Endothelial cell of umbilical vein (primary cell): ENCODE data around the gene EHMT1. TPM values are rescaled to one million over a fixed set of nuclear protein-coding genes. Genes with fewer than 3 reads are reported as not detected.

ENCODE experiments used
- BruUV-seq: library from RNA; stranded (reverse); fragments of 400-500 nt; replicated peaks from 2 replicates; lab custom pipeline; 2021; lab: Mats Ljungman, UMichigan
- CTCF ChIA-PET: fragments of 300-600, 350-600 bp; sonication (Branson Sonifier 250); formaldehyde crosslinking; loops from one replicate; lab custom pipeline; 2021; ENCODE audit warnings: antibody characterized with exemption, inconsistent platforms; lab: Charles Lee
- POLR2A ChIA-PET: fragments of 300-600, 350-600 bp; sonication (Branson Sonifier 250); formaldehyde crosslinking; loops from one replicate; lab custom pipeline; 2021; ENCODE audit warnings: antibody characterized with exemption, inconsistent platforms; lab: Charles Lee
- DNase-seq: peaks from one replicate; pipeline ENCODE4 v3.0.0-alpha.2; 2011; ENCODE audit warnings: low read depth, low spot score
- FAIRE-seq: peaks from 2 replicates; lab custom pipeline; 2011; peaks lifted over from hg19 to GRCh38; lab: Jason Lieb, UNC
- H2AFZ ChIP-seq: 2 replicates; pipeline ENCODE4 v1.6.0; 2012; ENCODE audit warnings: low read depth, low read length, control low read depth, inconsistent platforms
- H3K27ac ChIP-seq: 2 replicates; pipeline ENCODE4 v1.5.1; 2011; ENCODE audit warnings: low read depth, mild to moderate bottlenecking, control low read depth, low read length, moderate library complexity; ENCODE audit not compliant: insufficient read depth
- H3K27me3 ChIP-seq, 2 experiments: 2 replicates each; pipeline versions ENCODE4 v1.6.0 to v1.6.1; 2011; ENCODE audit warnings: low read length in 2 of 2, mixed read lengths in 1 of 2; ENCODE audit not compliant: control insufficient read depth in 2 of 2, insufficient read depth in 2 of 2
- H3K36me3 ChIP-seq, 2 experiments: 2 replicates in 1 of 2; 3 replicates in 1 of 2; pipeline ENCODE4 v1.5.1; 2011; ENCODE audit warnings: low read length in 2 of 2, mild to moderate bottlenecking in 1 of 2, moderate library complexity in 1 of 2; ENCODE audit not compliant: control insufficient read depth in 2 of 2, insufficient read depth in 2 of 2; ENCODE audit errors: extremely low read depth in 1 of 2
- H3K4me1 ChIP-seq: 3 replicates; pipeline ENCODE4 v1.5.1; 2011; ENCODE audit warnings: mild to moderate bottlenecking, low read length; ENCODE audit not compliant: control insufficient read depth, insufficient read depth; ENCODE audit errors: extremely low read depth
- H3K4me2 ChIP-seq: 2 replicates; pipeline ENCODE4 v1.6.1; 2011; ENCODE audit warnings: low read length, control low read depth, mixed read lengths; ENCODE audit not compliant: insufficient read depth
- H3K4me3 ChIP-seq, 3 experiments: fragments of 200-600 bp in 1 of 3; sonication (generic), shearing (Covaris generic) in 1 of 3; replicated peaks in 1 of 3; 2 replicates each; pipeline ENCODE4 v1.5.1; 2011 to 2016; ENCODE audit warnings: control low read depth in 3 of 3, low read length in 3 of 3, mild to moderate bottlenecking in 2 of 3, inconsistent platforms in 1 of 3, low read depth in 1 of 3, moderate library complexity in 1 of 3; ENCODE audit not compliant: insufficient read depth in 1 of 3
- H3K79me2 ChIP-seq: 2 replicates; pipeline ENCODE4 v1.6.0; 2012; ENCODE audit warnings: low read length, inconsistent platforms; ENCODE audit not compliant: control insufficient read depth, insufficient read depth
- H3K9ac ChIP-seq: replicated peaks from 2 replicates; pipeline ENCODE3; 2011; ENCODE audit warnings: low read length, control low read depth; ENCODE audit not compliant: insufficient read depth; ENCODE audit errors: extremely low read depth
- H3K9me1 ChIP-seq: replicated peaks from 3 replicates; pipeline ENCODE4 v1.6.0; 2011; ENCODE audit warnings: mild to moderate bottlenecking, low read length; ENCODE audit not compliant: control insufficient read depth, insufficient read depth; ENCODE audit errors: extremely low read depth
- H3K9me3 ChIP-seq: replicated peaks from 2 replicates; pipeline ENCODE4 v1.5.1; 2012; ENCODE audit warnings: low read length, inconsistent platforms; ENCODE audit not compliant: control insufficient read depth, insufficient read depth
- H4K20me1 ChIP-seq: replicated peaks from 2 replicates; pipeline ENCODE3; 2011; ENCODE audit warnings: mild to moderate bottlenecking, low read length; ENCODE audit not compliant: control insufficient read depth, insufficient read depth; ENCODE audit errors: extremely low read depth
- CTCF ChIP-seq, 2 donors: IDR thresholded peaks; 1 replicate in 1 of 2; 2 replicates in 1 of 2; pipeline ENCODE4 v1.5.1; 2011; ENCODE audit warnings: low read length in 2 of 2, mild to moderate bottlenecking in 2 of 2, moderate library complexity in 2 of 2, control low read depth in 1 of 2, inconsistent platforms in 1 of 2, low read depth in 1 of 2; ENCODE audit not compliant: insufficient read depth in 1 of 2; ENCODE audit errors: extremely low read depth in 1 of 2
- GATA2 ChIP-seq: IDR thresholded peaks from 2 replicates; pipeline ENCODE4 v1.7.0; 2011; ENCODE audit warnings: low read depth, mild to moderate bottlenecking, moderate library complexity, mixed read lengths, low read length; ENCODE audit not compliant: insufficient read length, insufficient read depth
- POLR2A ChIP-seq: IDR thresholded peaks from 2 replicates; pipeline ENCODE4 v1.6.1; 2012; ENCODE audit warnings: low read depth, mild to moderate bottlenecking, control low read depth, low read length
- dilution Hi-C: fragments of 300-500 bp; cut with MboI; formaldehyde crosslinking; loops from one replicate; pipeline ENCODE4 v1.15.0; 2019; ENCODE audit warnings: low sequenced_read_pairs; ENCODE audit not compliant: extremely low pct_ligation_motif_present
- intact Hi-C: fragments of 100-400 bp; cut with micrococcal nuclease; formaldehyde crosslinking; loops from one replicate; pipeline ENCODE4 v1.10.0; 2022
- polyA plus RNA-seq, 4 experiments: library from polyadenylated mRNA; depleted of rRNA in 3 of 4; stranded (reverse) in 3 of 4; unstranded in 1 of 4; fragments of >200 nt; gene quantifications; 2 replicates each; pipeline versions ENCODE4 v1.2.1 to v1.2.3, GENCODE V29; 2011 to 2012; ENCODE audit warnings: missing spikeins in 1 of 4
- total RNA-seq: library from RNA; stranded (reverse); gene quantifications from 2 replicates; pipeline ENCODE4 v1.2.3, GENCODE V29; 2021

Gene EHMT1
- total and polyA plus RNA-seq, 2 donors (not counting 3 experiments of a cell fraction or from before 2014, with no cell fraction given): 48.2 to 104 TPM

- dilution Hi-C loops (no loop called here), intact Hi-C loops (no loop called here)
- Histone ChIP-seq H3K27me3 (no peaks in the 10 kb centered on the region), H3K4me1 (no peaks in the 10 kb centered on the region), H2AFZ (no peak overlapping the region), H3K9me3 (no peaks in the 10 kb centered on the region), H4K20me1 (no peaks in the 10 kb centered on the region), H3K4me3 (no peak overlapping the region), H3K79me2 (no peaks in the 10 kb centered on the region), H3K9me1 (no peaks in the 10 kb centered on the region), H3K27ac (no peak overlapping the region), H3K36me3 (peaks cover 3 to 36% of the 10 kb centered on the region in 2 experiments), H3K9ac (no peak overlapping the region), H3K4me2 (no peak overlapping the region)
- no peak for TF ChIP-seq GATA2
- no peak for DNase-seq
- ChIA-PET CTCF (no interaction called here), POLR2A (no interaction called here)
- BruUV-seq: no TSS peak
- FAIRE-seq: no peak
These were observed 141.6 kb downstream of the EHMT1 start for GRCh38 chr9:137760426-137760825.

- no peaks in the 10 kb centered on the region for H3K4me1 ChIP-seq
- H3K27me3 ChIP-seq: no peaks in the 10 kb centered on the region
- H2AFZ ChIP-seq: no peak overlapping the region
- intact Hi-C loops: no loop called here
- POLR2A ChIA-PET: no interaction called here
- no peaks in the 10 kb centered on the region for H3K9me1 ChIP-seq
- CTCF ChIA-PET: no interaction called here
- H3K4me2 ChIP-seq: no peak overlapping the region
- BruUV-seq: no TSS peak
- H3K9ac ChIP-seq: no peak overlapping the region
- DNase-seq (no peak), FAIRE-seq (no peak)
- no peak overlapping the region for H3K4me3 ChIP-seq
- H3K79me2 ChIP-seq: no peaks in the 10 kb centered on the region
- TF ChIP-seq POLR2A (no peak), CTCF (IDR thresholded peaks at IDR 0.05; ENCODE audit: extremely low read depth in 1 of 2, insufficient read depth in 1 of 2, low read depth in 1 of 2, low read length in 2 of 2) (no peak), GATA2 (no peak)
- no peak overlapping the region for H3K27ac ChIP-seq
- H3K36me3 ChIP-seq: peaks cover 3 to 34% of the 10 kb centered on the region in 2 experiments
- no peaks in the 10 kb centered on the region for H3K9me3 ChIP-seq
- dilution Hi-C loops: no loop called here
- no peaks in the 10 kb centered on the region for H4K20me1 ChIP-seq
These were observed 142.2 kb downstream of the EHMT1 start for GRCh38 chr9:137761032-137761431.
